Progenitor cell of endocrine pancreas (in vitro differentiated cells): ENCODE results near the gene FTSJ1. TPM values are rescaled to one million over a fixed set of nuclear protein-coding genes. Genes with fewer than 3 reads are reported as not detected.

Experiments used
- DNase-seq: peaks from one replicate; pipeline ENCODE4 v3.0.0; 2021; ENCODE audit warnings: low spot score; ENCODE audit not compliant: unreplicated experiment
- H3K27ac Mint-ChIP-seq: 2 replicates; pipeline ENCODE4 v1.8.0; 2021; ENCODE audit warnings: mild to moderate bottlenecking, moderate library complexity, mixed read lengths
- H3K27me3 Mint-ChIP-seq: 2 replicates; pipeline ENCODE4 v1.8.0; 2021; ENCODE audit warnings: mixed read lengths
- H3K36me3 Mint-ChIP-seq: 2 replicates; pipeline ENCODE4 v1.8.0; 2022; ENCODE audit warnings: mixed read lengths; ENCODE audit not compliant: insufficient read depth
- H3K4me1 Mint-ChIP-seq: 2 replicates; pipeline ENCODE4 v1.8.0; 2021; ENCODE audit warnings: low read depth, mixed read lengths
- H3K4me3 Mint-ChIP-seq: 2 replicates; pipeline ENCODE4 v1.8.0; 2021; ENCODE audit warnings: low read depth, mild to moderate bottlenecking, moderate library complexity, mixed read lengths
- H3K9me3 Mint-ChIP-seq: 2 replicates; pipeline ENCODE4 v1.8.0; 2021; ENCODE audit warnings: low read depth, mixed read lengths
- CTCF ChIP-seq: fragments of 200-600 bp; sonication (generic); IDR thresholded peaks from one replicate; pipeline ENCODE4 v1.5.0; 2021; ENCODE audit warnings: antibody characterized with exemption, mild to moderate bottlenecking; ENCODE audit not compliant: unreplicated experiment
- total RNA-seq: library from RNA; stranded (reverse); gene quantifications from 2 replicates; pipeline ENCODE4 v1.2.1, GENCODE V29; 2021

FTSJ1 gene
- total RNA-seq, 1 donor from 2014 or later, result 40.5 TPM

- H3K27ac Mint-ChIP-seq, result peak overlapping the region; percentile 93
- peak overlapping the region; percentile 91 for H3K4me3 Mint-ChIP-seq
- H3K27me3 Mint-ChIP-seq, result no peaks in the 10 kb centered on the region
- no peak for DNase-seq
- peaks cover 5% of the 10 kb centered on the region for H3K36me3 Mint-ChIP-seq
- no peak for TF ChIP-seq CTCF
- peaks cover 28% of the 10 kb centered on the region for H3K9me3 Mint-ChIP-seq
- H3K4me1 Mint-ChIP-seq, result peaks cover 19% of the 10 kb centered on the region
Measured at GRCh38 chrX:48475296-48475695, 703 bp upstream of the FTSJ1 start.

GRCh38 chrX:48476919-48477318 lies 920 bp downstream of the FTSJ1 start:
- Mint-ChIP-seq H3K4me3 (peak overlapping the region; percentile 91), H3K27ac (no peak overlapping the region), H3K9me3 (peaks cover 27% of the 10 kb centered on the region), H3K36me3 (peaks cover 8% of the 10 kb centered on the region), H3K27me3 (no peaks in the 10 kb centered on the region), H3K4me1 (peaks cover 18% of the 10 kb centered on the region)
- TF ChIP-seq CTCF, result no peak
- DNase-seq, result no peak

GRCh38 chrX:48477960-48478755 lies 2.2 kb downstream of the FTSJ1 start:
- Mint-ChIP-seq H3K36me3 (peaks cover 10% of the 10 kb centered on the region), H3K4me1 (peaks cover 14% of the 10 kb centered on the region), H3K9me3 (peaks cover 27% of the 10 kb centered on the region), H3K27ac (no peak overlapping the region), H3K4me3 (no peak overlapping the region), H3K27me3 (no peaks in the 10 kb centered on the region)
- no peak for DNase-seq
- no peak for TF ChIP-seq CTCF

- Mint-ChIP-seq H3K9me3 (peaks cover 27% of the 10 kb centered on the region), H3K36me3 (peaks cover 10% of the 10 kb centered on the region), H3K4me1 (peaks cover 12% of the 10 kb centered on the region), H3K27ac (peak overlapping the region; percentile 43), H3K4me3 (no peak overlapping the region), H3K27me3 (no peaks in the 10 kb centered on the region)
- TF ChIP-seq CTCF, result no peak
- DNase-seq, result no peak
Measured at GRCh38 chrX:48478806-48479205, 2.8 kb downstream of the FTSJ1 start.

- peaks cover 27% of the 10 kb centered on the region for H3K9me3 Mint-ChIP-seq
- no peaks in the 10 kb centered on the region for H3K27me3 Mint-ChIP-seq
Measured at GRCh38 chrX:48480142-48480541, 4.1 kb downstream of the FTSJ1 start.

More at GRCh38 chrX:48480142-48480541, 4.1 kb downstream of the FTSJ1 start:
- Mint-ChIP-seq H3K4me1 (peaks cover 9% of the 10 kb centered on the region), H3K36me3 (peaks cover 10% of the 10 kb centered on the region), H3K4me3 (no peak overlapping the region), H3K27ac (no peak overlapping the region)
- no peak for DNase-seq
- TF ChIP-seq CTCF, result no peak
